ENCODE results near the gene UBE2H. TPM values are rescaled to one million over a fixed set of nuclear protein-coding genes. Genes with fewer than 3 reads are reported as not detected.

The UBE2H gene
- total and polyA plus RNA-seq, 8 donors, result 19.2 to 150 (median 49.0) TPM

GRCh38 chr7:129886167-129886817, 66.5 kb downstream of the UBE2H start:
- Histone ChIP-seq H3K4me3 (no peak overlapping the region), H3K27ac (peak overlapping the region in 1 of 5 donors; percentile 1), H3K9me3 (no peaks in the 10 kb centered on the region), H3K4me1 (peaks cover 0 to 46% (median 32%) of the 10 kb centered on the region in 4 donors), H3K36me3 (peaks cover 0 to 18% (median 13%) of the 10 kb centered on the region in 4 donors), H3K27me3 (no peaks in the 10 kb centered on the region)
- intact Hi-C loops (cut with DNase I; ENCODE audit: low total_unique reads), result no loop called here
- WGBS, 5 donors, result 53 to 71% (median 68%) methylated on average over 3 of the region's 3 CpGs
- DNase-seq, result no peak
- TF ChIP-seq POLR2A (IDR thresholded peaks at IDR 0.05) (no peak), CTCF (IDR thresholded peaks at IDR 0.05) (no peak), EP300 (IDR thresholded peaks at IDR 0.05) (no peak), POLR2AphosphoS5 (IDR thresholded peaks at IDR 0.05) (no peak)

DNA sequence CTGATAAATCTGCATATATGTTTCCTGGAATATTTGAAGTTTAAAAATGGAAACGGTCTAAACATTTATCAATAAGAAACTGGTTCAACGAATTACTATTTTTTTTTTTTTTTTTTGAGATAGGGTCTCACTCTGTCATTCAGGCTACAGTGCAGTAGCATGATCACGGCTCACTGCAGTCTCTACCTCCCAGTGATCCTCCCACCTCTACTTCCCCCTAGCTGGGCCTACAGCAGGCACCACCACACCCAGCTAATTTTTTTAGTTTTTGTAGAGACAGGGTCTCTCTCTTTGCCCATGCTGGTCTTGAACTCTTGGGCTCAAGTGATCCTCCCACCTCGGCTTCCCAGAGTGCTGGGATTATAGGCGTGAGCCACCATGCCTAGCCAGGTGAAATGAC, 68.3 kb downstream of the UBE2H start:
- H3K4me3 ChIP-seq, result no peak overlapping the region
- intact Hi-C loops (cut with DNase I; ENCODE audit: low total_unique reads), result no loop called here
- no peak overlapping the region for H3K27ac ChIP-seq
- H3K4me1 ChIP-seq, result peaks cover 0 to 52% (median 27%) of the 10 kb centered on the region in 4 donors
- no peak for DNase-seq
- H3K27me3 ChIP-seq, result no peaks in the 10 kb centered on the region
- no peaks in the 10 kb centered on the region for H3K9me3 ChIP-seq
- 93 to 96% (median 94%) methylated on average over 5 of the region's 5 CpGs for WGBS, 5 donors
- H3K36me3 ChIP-seq, result peaks cover 0 to 24% (median 17%) of the 10 kb centered on the region in 4 donors
- no peak for TF ChIP-seq POLR2A (IDR thresholded peaks at IDR 0.05)
- TF ChIP-seq POLR2AphosphoS5 (IDR thresholded peaks at IDR 0.05), result no peak
- TF ChIP-seq CTCF (IDR thresholded peaks at IDR 0.05), result no peak

GRCh38 chr7:129883151-129883550, 69.6 kb downstream of the UBE2H start:
- peaks cover 0 to 37% (median 27%) of the 10 kb centered on the region in 4 donors for H3K36me3 ChIP-seq
- peaks cover 2 to 43% (median 20%) of the 10 kb centered on the region in 4 donors for H3K4me1 ChIP-seq
- no peak overlapping the region for H3K4me3 ChIP-seq
- 92 to 97% (median 95%) methylated on average over 7 of the region's 7 CpGs for WGBS, 5 donors
- intact Hi-C loops (cut with DNase I; ENCODE audit: low total_unique reads), result no loop called here
- H3K27ac ChIP-seq, result no peak overlapping the region
- TF ChIP-seq EP300 (IDR thresholded peaks at IDR 0.05) (no peak), POLR2AphosphoS5 (IDR thresholded peaks at IDR 0.05) (no peak), POLR2A (IDR thresholded peaks at IDR 0.05) (no peak), CTCF (IDR thresholded peaks at IDR 0.05) (no peak)
- no peaks in the 10 kb centered on the region for H3K27me3 ChIP-seq
- no peaks in the 10 kb centered on the region for H3K9me3 ChIP-seq
- no peak for DNase-seq

GRCh38 chr7:129882531-129882930, 70.2 kb downstream of the UBE2H start:
- TF ChIP-seq POLR2AphosphoS5 (IDR thresholded peaks at IDR 0.05) (no peak), CTCF (IDR thresholded peaks at IDR 0.05) (no peak), EP300 (IDR thresholded peaks at IDR 0.05) (no peak), POLR2A (IDR thresholded peaks at IDR 0.05) (no peak)
- H3K36me3 ChIP-seq, result peaks cover 0 to 40% (median 30%) of the 10 kb centered on the region in 4 donors
- H3K4me3 ChIP-seq, result no peak overlapping the region
- no peaks in the 10 kb centered on the region for H3K9me3 ChIP-seq
- H3K4me1 ChIP-seq, result peaks cover 4 to 48% (median 24%) of the 10 kb centered on the region in 4 donors
- no peak overlapping the region for H3K27ac ChIP-seq
- 78 to 81% (median 81%) methylated on average over 3 of the region's 3 CpGs for WGBS, 5 donors
- no peak for DNase-seq
- intact Hi-C loops (cut with DNase I; ENCODE audit: low total_unique reads), result no loop called here
- no peaks in the 10 kb centered on the region for H3K27me3 ChIP-seq

All from stomach (tissue), 9 donors.